WI38 (cell line): ENCODE measurements around the gene SPATA31D1.

Experiments used
- H3K4me3 ChIP-seq: 2 replicates; pipeline ENCODE4 v1.5.1; 2011; ENCODE audit warnings: low read depth, mild to moderate bottlenecking, control low read depth, low read length
- CTCF ChIP-seq: IDR thresholded peaks from 2 replicates; pipeline ENCODE4 v1.5.1; 2012; ENCODE audit warnings: low read depth, mild to moderate bottlenecking, control low read depth, low read length

Gene SPATA31D1

GRCh38 chr9:81974764-81975163 is 13.8 kb upstream of the SPATA31D1 start:
- no peak overlapping the region for H3K4me3 ChIP-seq
- TF ChIP-seq CTCF, result no peak

GRCh38 chr9:81976351-81976750 is 12.2 kb upstream of the SPATA31D1 start:
- TF ChIP-seq CTCF, result no peak
- no peak overlapping the region for H3K4me3 ChIP-seq

GRCh38 chr9:81979196-81979595 is 9.4 kb upstream of the SPATA31D1 start:
- no peak overlapping the region for H3K4me3 ChIP-seq
- no peak for TF ChIP-seq CTCF

GRCh38 chr9:81980568-81980967 is 8.0 kb upstream of the SPATA31D1 start:
- TF ChIP-seq CTCF, result no peak

GRCh38 chr9:81981883-81982282 is 6.7 kb upstream of the SPATA31D1 start:
- no peak overlapping the region for H3K4me3 ChIP-seq
- TF ChIP-seq CTCF, result no peak

More at GRCh38 chr9:81980568-81980967, 8.0 kb upstream of the SPATA31D1 start:
- no peak overlapping the region for H3K4me3 ChIP-seq

- TF ChIP-seq CTCF, result no peak
These were observed 3.6 kb upstream of the SPATA31D1 start for GRCh38 chr9:81984928-81985327.

GRCh38 chr9:81986051-81986450 is 2.5 kb upstream of the SPATA31D1 start:
- no peak for TF ChIP-seq CTCF
- no peak overlapping the region for H3K4me3 ChIP-seq

More at GRCh38 chr9:81984928-81985327, 3.6 kb upstream of the SPATA31D1 start:
- H3K4me3 ChIP-seq, result no peak overlapping the region
